IMR-90 (cell line): ENCODE measurements around the gene RBMY1D. TPM values are rescaled to one million over a fixed set of nuclear protein-coding genes. Genes with fewer than 3 reads are reported as not detected.
"Not testable (repeated sequence)": the region's sequence is repeated elsewhere in the genome, so short reads cannot be mapped to it uniquely, and the experiment has no call there.

ENCODE experiments used
- ATAC-seq: fragments of 200-7000 bp; cut with Tn5 transposase; 2 replicates; pipeline ENCODE4 v1.9.1; 2020; ENCODE audit warnings: low read depth, mild to moderate bottlenecking, moderate library complexity
- BruUV-seq: library from RNA; stranded (reverse); fragments of 400-500 nt; replicated peaks from 2 replicates; lab custom pipeline; 2021; lab: Mats Ljungman, UMichigan
- CTCF ChIA-PET: fragments of 300-600 bp; formaldehyde crosslinking; extraction: SDS; loops from one replicate; lab custom pipeline; 2021; ENCODE audit warnings: antibody characterized with exemption; lab: Yijun Ruan, JAX
- POLR2A ChIA-PET: fragments of 300-600 bp; sonication (Branson Sonifier 250); formaldehyde crosslinking; loops from one replicate; lab custom pipeline; 2022; ENCODE audit warnings: antibody characterized with exemption; ENCODE audit not compliant: unreplicated experiment; lab: Charles Lee
- DNase-seq: peaks from one replicate; pipeline ENCODE4 v3.0.0; 2013
- H2AFZ ChIP-seq: replicated peaks from 2 replicates; pipeline ENCODE3; 2013; ENCODE audit warnings: low read length, mild to moderate bottlenecking; ENCODE audit not compliant: poor library complexity
- H2AK5ac ChIP-seq: 2 replicates; pipeline ENCODE4 v1.6.1; 2013; ENCODE audit warnings: low read depth, low read length, inconsistent platforms
- H2AK9ac ChIP-seq: replicated peaks from 2 replicates; pipeline ENCODE3; 2013; ENCODE audit warnings: mild to moderate bottlenecking, low read depth, low read length, moderate library complexity; ENCODE audit not compliant: poor library complexity
- H2BK120ac ChIP-seq: 2 replicates; pipeline ENCODE4 v1.6.1; 2013; ENCODE audit warnings: low read depth, low read length, inconsistent platforms
- H2BK15ac ChIP-seq: 3 replicates; pipeline ENCODE4 v1.6.1; 2013; ENCODE audit warnings: low read depth, low read length, inconsistent platforms
- H2BK20ac ChIP-seq: 2 replicates; pipeline ENCODE4 v1.6.1; 2013; ENCODE audit warnings: low read depth, mild to moderate bottlenecking, inconsistent platforms, low read length, moderate library complexity
- H2BK5ac ChIP-seq: 2 replicates; pipeline ENCODE4 v1.6.1; 2013; ENCODE audit warnings: mild to moderate bottlenecking, low read depth, low read length, inconsistent platforms; ENCODE audit not compliant: poor library complexity, severe bottlenecking
- H3K14ac ChIP-seq: replicated peaks from 2 replicates; pipeline ENCODE4 v1.6.1; 2013; ENCODE audit warnings: low read depth, low read length, inconsistent platforms
- H3K18ac ChIP-seq: 2 replicates; pipeline ENCODE4 v1.6.1; 2013; ENCODE audit warnings: low read depth, low read length, control low read depth
- H3K23ac ChIP-seq: 2 replicates; pipeline ENCODE4 v1.6.1; 2013; ENCODE audit warnings: low read depth, low read length, inconsistent platforms
- H3K27ac ChIP-seq: 2 replicates; pipeline ENCODE4 v1.5.1; 2013; ENCODE audit warnings: mild to moderate bottlenecking, control low read depth, low read length; ENCODE audit not compliant: insufficient read depth
- H3K27me3 ChIP-seq: 2 replicates; pipeline ENCODE4 v1.6.1; 2013; ENCODE audit warnings: low read length; ENCODE audit not compliant: control insufficient read depth, insufficient read depth
- H3K36me3 ChIP-seq: 2 replicates; pipeline ENCODE4 v1.6.1; 2013; ENCODE audit warnings: low read length, mixed read lengths; ENCODE audit not compliant: control insufficient read depth, insufficient read depth
- H3K4ac ChIP-seq: 2 replicates; pipeline ENCODE4 v1.6.1; 2013; ENCODE audit warnings: low read depth, low read length, inconsistent platforms
- H3K4me1 ChIP-seq: 2 replicates; pipeline ENCODE4 v1.6.1; 2013; ENCODE audit warnings: low read length, mixed read lengths; ENCODE audit not compliant: control insufficient read depth, insufficient read depth
- H3K4me2 ChIP-seq: 2 replicates; pipeline ENCODE4 v1.6.1; 2013; ENCODE audit warnings: low read depth, mild to moderate bottlenecking, control low read depth, low read length, moderate library complexity
- H3K4me3 ChIP-seq: 2 replicates; pipeline ENCODE4 v1.5.1; 2013; ENCODE audit warnings: low read depth, mild to moderate bottlenecking, control low read depth, low read length, moderate library complexity; ENCODE audit not compliant: insufficient read depth
- H3K56ac ChIP-seq: 2 replicates; pipeline ENCODE4 v1.6.1; 2013; ENCODE audit warnings: low read length, inconsistent platforms; ENCODE audit not compliant: insufficient read depth; ENCODE audit errors: extremely low read depth
- H3K79me1 ChIP-seq, 2 experiments: 2 replicates each; pipeline ENCODE4 v1.6.1; 2013; ENCODE audit warnings: low read length in 2 of 2, inconsistent platforms in 1 of 2, low read depth in 1 of 2
- H3K9ac ChIP-seq: 2 replicates; pipeline ENCODE4 v1.6.1; 2013; ENCODE audit warnings: low read depth, low read length, control low read depth
- H3K9me1 ChIP-seq: 2 replicates; pipeline ENCODE4 v1.6.1; 2013; ENCODE audit warnings: low read length, inconsistent platforms; ENCODE audit not compliant: insufficient read depth
- H3K9me3 ChIP-seq: 2 replicates; pipeline ENCODE4 v1.6.1; 2013; ENCODE audit warnings: low read length; ENCODE audit not compliant: control insufficient read depth, insufficient read depth
- H4K20me1 ChIP-seq: 2 replicates; pipeline ENCODE4 v1.6.1; 2013; ENCODE audit warnings: low read length, inconsistent platforms; ENCODE audit not compliant: insufficient read depth
- H4K5ac ChIP-seq: 2 replicates; pipeline ENCODE4 v1.6.1; 2013; ENCODE audit warnings: mild to moderate bottlenecking, low read depth, low read length, control low read depth
- H4K8ac ChIP-seq, 2 experiments: 2 replicates each; pipeline ENCODE4 v1.6.1; 2013; ENCODE audit warnings: low read depth in 2 of 2, low read length in 2 of 2, control low read depth in 1 of 2, inconsistent platforms in 1 of 2
- H4K91ac ChIP-seq: 2 replicates; pipeline ENCODE4 v1.6.1; 2013; ENCODE audit warnings: low read depth, low read length, inconsistent platforms; ENCODE audit not compliant: insufficient read depth
- WGBS, 2 experiments: methylation state at CpG; one replicate each; pipeline versions ENCODE4 v1.1.5 to v1.1.7; 2013; ENCODE audit warnings: missing lambda C conversion rate in 2 of 2; ENCODE audit not compliant: insufficient read length in 1 of 2; ENCODE audit errors: extremely low coverage in 2 of 2; 5-methylcytosine and 5-hydroxymethylcytosine counted together
- dilution Hi-C: fragments of 300-500 bp; cut with HindIII; formaldehyde crosslinking; loops from one replicate; pipeline ENCODE4 v1.14.3; 2018; ENCODE audit warnings: low sequenced_read_pairs; ENCODE audit not compliant: unreplicated experiment
- in situ Hi-C: fragments of 300-500 bp; cut with MboI; formaldehyde crosslinking; loops from 3 replicates; pipeline ENCODE4 v1.14.3; 2019; ENCODE audit warnings: low sequenced_read_pairs, inconsistent platforms, mixed read lengths
- intact Hi-C: fragments of 100-400 bp; cut with micrococcal nuclease; formaldehyde crosslinking; loops from 2 replicates; pipeline ENCODE4 v1.10.0; 2022
- polyA plus RNA-seq, 3 experiments: library from polyadenylated mRNA; depleted of rRNA; stranded (reverse); fragments of >200 nt; gene quantifications; 2 replicates each; pipeline ENCODE4 v1.2.3, GENCODE V29; 2012; ENCODE audit warnings: low replicate concordance in 1 of 3
- total RNA-seq: library from RNA; depleted of rRNA; stranded (reverse); fragments of >200 nt; gene quantifications from 2 replicates; pipeline ENCODE4 v1.2.3, GENCODE V29; 2012

The RBMY1D gene
- total and polyA plus RNA-seq, 2 of the 4 experiments (the other 2 are of a cell fraction), result not detected

DNA sequence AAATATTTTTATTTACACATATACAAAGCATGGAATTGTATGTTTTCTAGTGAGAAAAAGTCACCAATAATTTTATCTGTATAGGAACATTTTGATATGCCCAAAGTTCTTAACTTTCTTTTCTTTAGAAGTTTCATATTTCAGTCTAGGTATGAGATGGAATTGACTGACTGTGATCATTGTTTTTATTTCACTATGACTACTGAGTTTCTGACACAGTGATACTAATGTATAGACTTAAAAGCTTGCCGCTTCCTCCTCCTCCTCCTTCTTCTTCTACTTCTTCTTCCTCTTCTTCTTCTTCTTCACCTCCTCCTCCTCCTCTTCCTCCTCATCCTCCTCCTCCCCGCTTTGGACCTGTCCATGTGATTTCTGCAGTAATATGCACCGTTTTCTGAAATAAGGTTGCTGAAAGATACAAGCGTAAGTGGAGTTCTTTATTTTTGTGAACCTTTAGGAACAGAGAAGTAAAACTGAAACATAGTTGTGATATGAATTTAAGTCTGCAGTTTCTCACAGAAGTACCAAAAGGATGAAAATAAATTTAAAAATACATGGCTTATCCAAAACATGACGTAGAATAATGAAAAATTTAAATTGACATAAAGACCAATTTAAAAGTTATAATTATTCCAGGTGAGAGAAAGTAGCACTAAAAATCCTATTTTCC, 24.8 kb downstream of the RBMY1D start:
- H3K4me2 ChIP-seq, H3K23ac ChIP-seq, DNase-seq, H3K4ac ChIP-seq, H4K20me1 ChIP-seq, H4K8ac ChIP-seq, H3K9ac ChIP-seq, H3K27ac ChIP-seq, H3K36me3 ChIP-seq, H2AK9ac ChIP-seq, H4K5ac ChIP-seq, H2AFZ ChIP-seq, H2BK15ac ChIP-seq, H4K91ac ChIP-seq, H3K4me3 ChIP-seq, H2BK120ac ChIP-seq, in situ Hi-C loops, H2AK5ac ChIP-seq, dilution Hi-C loops, CTCF ChIA-PET, ATAC-seq, POLR2A ChIA-PET, intact Hi-C loops, H3K14ac ChIP-seq, H3K18ac ChIP-seq, H3K56ac ChIP-seq, BruUV-seq, H3K4me1 ChIP-seq, H3K79me1 ChIP-seq, H3K9me3 ChIP-seq, H3K27me3 ChIP-seq, H2BK20ac ChIP-seq, H2BK5ac ChIP-seq, H3K9me1 ChIP-seq: not testable (repeated sequence)
- no CpG with 5 or more reads among the region's 5 CpGs for WGBS, 2 experiments
